ENCODE data around the gene ATP4B.
A peak's percentile ranks its signal among the peaks of the same experiment; 100 is the strongest.

The ATP4B gene

GRCh38 chr13:113646921-113647340, 11.1 kb downstream of the ATP4B start:
- peak; percentile 71 for DNase-seq (ENCODE audit: low spot score)
- no peak overlapping the region for H3K4me3 ChIP-seq
- peak overlapping the region; percentile 23 to 40 for H3K27ac ChIP-seq
- TF ChIP-seq, protein P1, sequence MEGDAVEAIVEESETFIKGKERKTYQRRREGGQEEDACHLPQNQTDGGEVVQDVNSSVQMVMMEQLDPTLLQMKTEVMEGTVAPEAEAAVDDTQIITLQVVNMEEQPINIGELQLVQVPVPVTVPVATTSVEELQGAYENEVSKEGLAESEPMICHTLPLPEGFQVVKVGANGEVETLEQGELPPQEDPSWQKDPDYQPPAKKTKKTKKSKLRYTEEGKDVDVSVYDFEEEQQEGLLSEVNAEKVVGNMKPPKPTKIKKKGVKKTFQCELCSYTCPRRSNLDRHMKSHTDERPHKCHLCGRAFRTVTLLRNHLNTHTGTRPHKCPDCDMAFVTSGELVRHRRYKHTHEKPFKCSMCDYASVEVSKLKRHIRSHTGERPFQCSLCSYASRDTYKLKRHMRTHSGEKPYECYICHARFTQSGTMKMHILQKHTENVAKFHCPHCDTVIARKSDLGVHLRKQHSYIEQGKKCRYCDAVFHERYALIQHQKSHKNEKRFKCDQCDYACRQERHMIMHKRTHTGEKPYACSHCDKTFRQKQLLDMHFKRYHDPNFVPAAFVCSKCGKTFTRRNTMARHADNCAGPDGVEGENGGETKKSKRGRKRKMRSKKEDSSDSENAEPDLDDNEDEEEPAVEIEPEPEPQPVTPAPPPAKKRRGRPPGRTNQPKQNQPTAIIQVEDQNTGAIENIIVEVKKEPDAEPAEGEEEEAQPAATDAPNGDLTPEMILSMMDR (IDR thresholded peaks at IDR 0.05), result no peak

DNA sequence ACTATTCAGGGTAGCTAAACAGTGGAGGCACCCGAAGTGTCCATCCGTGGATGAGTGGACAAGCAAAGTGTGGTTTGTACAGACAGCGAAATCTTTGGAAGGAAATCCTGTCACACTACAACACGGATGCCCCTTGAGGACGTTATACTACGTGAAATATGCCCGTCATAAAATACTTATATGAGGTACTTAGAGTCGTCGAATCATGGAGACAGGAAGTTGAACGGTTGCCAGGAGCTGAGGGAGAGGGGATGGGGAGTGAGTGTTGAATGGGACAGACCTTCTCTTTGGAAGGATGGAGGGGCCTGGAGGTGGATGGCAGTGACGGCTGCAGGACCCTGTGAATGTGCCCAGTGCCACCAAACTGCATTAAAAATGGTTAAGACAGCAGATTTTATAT, 11.6 kb downstream of the ATP4B start:
- no peak overlapping the region for H3K27ac ChIP-seq
- H3K4me3 ChIP-seq, result no peak overlapping the region
- DNase-seq (ENCODE audit: low spot score), result peak; percentile 36
- TF ChIP-seq, protein P1 (IDR thresholded peaks at IDR 0.05), result no peak

GRCh38 chr13:113645329-113645728, 12.7 kb downstream of the ATP4B start:
- peak; percentile 11 for DNase-seq (ENCODE audit: low spot score)
- Histone ChIP-seq H3K4me3 (no peak overlapping the region), H3K27ac (no peak overlapping the region)
- TF ChIP-seq, protein P1 (IDR thresholded peaks at IDR 0.05), result no peak

DNA sequence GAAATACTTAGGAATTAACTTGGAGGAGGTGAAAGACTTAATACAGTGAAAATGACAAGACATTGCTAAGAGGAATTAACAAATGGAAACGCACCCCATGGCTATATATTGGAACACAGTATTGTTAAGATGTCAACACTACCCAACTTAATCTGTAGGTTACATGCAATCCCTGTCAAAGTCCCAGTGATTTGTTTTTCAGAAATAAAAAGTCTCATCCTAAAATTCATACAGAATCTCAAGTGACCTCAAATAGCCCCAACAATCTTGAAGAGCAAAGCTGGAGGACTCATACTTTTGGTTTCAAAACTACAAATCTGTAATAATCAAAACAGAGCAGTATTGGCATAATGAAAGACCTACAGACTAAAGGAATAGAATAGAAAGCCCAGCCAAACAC, 13.2 kb downstream of the ATP4B start:
- TF ChIP-seq, protein P1 (IDR thresholded peaks at IDR 0.05), result no peak
- Histone ChIP-seq H3K4me3 (no peak overlapping the region), H3K27ac (no peak overlapping the region)
- no peak for DNase-seq (ENCODE audit: low spot score)

DNA sequence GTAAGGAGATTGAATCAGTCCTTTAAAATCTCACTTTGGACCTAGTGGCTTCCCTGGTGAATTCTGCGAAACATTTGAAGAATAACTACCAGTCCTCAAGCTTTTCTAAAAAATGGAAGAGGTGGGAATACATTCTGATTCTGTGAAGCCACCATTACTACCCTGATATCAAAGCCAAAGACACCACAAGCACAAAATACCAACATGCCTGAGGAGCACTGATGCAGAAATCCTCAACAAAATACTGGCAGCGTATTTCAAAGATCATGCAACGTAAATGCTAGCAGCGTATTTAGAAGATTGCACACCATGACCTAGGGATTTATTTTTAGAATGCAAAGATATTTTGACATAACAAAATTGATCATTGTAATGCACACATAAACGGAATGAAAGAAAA, 14.4 kb downstream of the ATP4B start:
- H3K4me3 ChIP-seq, result no peak overlapping the region
- no peak overlapping the region for H3K27ac ChIP-seq
- TF ChIP-seq, protein P1 (IDR thresholded peaks at IDR 0.05), result no peak
- DNase-seq (ENCODE audit: low spot score), result no peak

DNA sequence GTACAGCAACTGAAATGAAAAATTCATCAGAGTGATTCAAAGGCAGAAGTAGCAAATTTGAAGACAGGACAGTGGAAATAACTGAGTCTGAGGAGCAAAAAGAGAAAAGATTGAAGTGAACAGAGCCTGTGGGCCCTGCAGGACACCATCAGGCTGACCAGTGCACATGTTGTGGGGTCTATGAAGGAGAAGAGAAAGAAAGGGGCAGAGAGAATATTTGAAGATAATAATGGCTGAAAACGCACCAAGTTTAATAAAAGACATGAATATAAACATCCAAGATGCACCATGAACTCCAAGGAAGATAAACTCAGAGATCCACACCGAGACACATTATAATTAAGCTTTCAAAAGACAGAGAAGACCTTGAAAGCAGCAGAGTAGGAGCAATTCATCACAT, 15.4 kb downstream of the ATP4B start:
- TF ChIP-seq, protein P1 (IDR thresholded peaks at IDR 0.05), result no peak
- no peak overlapping the region for H3K4me3 ChIP-seq
- H3K27ac ChIP-seq, result no peak overlapping the region
- no peak for DNase-seq (ENCODE audit: low spot score)

DNA sequence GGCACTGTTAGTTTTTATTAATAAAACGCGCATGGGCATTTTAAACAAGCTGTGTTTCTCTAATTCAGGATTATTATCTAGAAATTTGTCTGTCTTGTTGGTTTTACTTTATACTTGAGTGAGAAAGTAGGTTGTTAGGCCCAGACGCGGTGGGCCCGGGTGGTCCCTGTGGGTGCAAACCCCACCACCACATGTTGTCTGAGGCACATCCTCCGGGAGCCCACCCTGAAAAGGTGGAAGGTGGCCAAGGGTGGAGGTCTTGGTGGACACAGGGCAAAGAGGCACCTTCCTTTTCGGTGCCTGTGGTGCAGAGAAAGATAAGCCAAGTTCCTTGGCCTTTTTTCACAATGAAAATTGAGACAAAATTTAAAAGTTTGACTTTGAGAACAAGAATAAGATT, 16.6 kb downstream of the ATP4B start:
- peak; percentile 41 for DNase-seq (ENCODE audit: low spot score)

More for the DNA sequence above, 16.6 kb downstream of the ATP4B start:
- TF ChIP-seq, protein P1 (IDR thresholded peaks at IDR 0.05), result no peak
- H3K27ac ChIP-seq, result no peak overlapping the region
- H3K4me3 ChIP-seq, result no peak overlapping the region

Data from coronary artery (tissue), 2 donors.